Vagina (tissue), 2 donors: Measurements from ENCODE around the gene ACAN. TPM values are rescaled to one million over a fixed set of nuclear protein-coding genes. Genes with fewer than 3 reads are reported as not detected.

Experiments used
- DNase-seq, 2 donors: peaks; one replicate each; pipeline ENCODE4 v3.0.0-alpha.2; 2017; ENCODE audit errors: extremely low spot score in 2 of 2
- H3K27ac ChIP-seq: fragments of 200-600 bp; sonication (generic); one replicate; pipeline ENCODE4 v1.5.1; 2019
- H3K27me3 ChIP-seq: fragments of 200-600 bp; sonication (generic); one replicate; pipeline ENCODE4 v1.5.1; 2019
- H3K36me3 ChIP-seq, 2 donors: fragments of 200-600 bp; sonication (generic); one replicate each; pipeline ENCODE4 v1.5.1; 2017 to 2019
- H3K4me1 ChIP-seq: fragments of 200-600 bp; sonication (generic); one replicate; pipeline ENCODE4 v1.5.1; 2019
- H3K4me3 ChIP-seq, 2 donors: fragments of 200-600 bp; sonication (generic); 1 replicate in 1 of 2; 2 replicates in 1 of 2; pipeline ENCODE4 v1.5.1; 2016 to 2019
- H3K9me3 ChIP-seq: fragments of 200-600 bp; sonication (generic); one replicate; pipeline ENCODE4 v1.5.1; 2019
- POLR2A ChIP-seq, 2 donors: fragments of 450-650 bp; IDR thresholded peaks; one replicate each; pipeline ENCODE4 v1.6.1; 2017; ENCODE audit warnings: antibody characterized with exemption in 2 of 2, mild to moderate bottlenecking in 2 of 2, moderate library complexity in 2 of 2
- POLR2AphosphoS5 ChIP-seq, 2 donors: sonication (generic); formaldehyde crosslinking; IDR thresholded peaks; one replicate each; pipeline ENCODE4 v1.9.0; 2017; ENCODE audit warnings: antibody characterized with exemption in 2 of 2, mild to moderate bottlenecking in 2 of 2, low read depth in 1 of 2; ENCODE audit not compliant: insufficient read depth in 1 of 2
- intact Hi-C: fragments of 100-400 bp; cut with DNase I; formaldehyde crosslinking; loops from one replicate; pipeline ENCODE4 v1.15.1; 2023
- total RNA-seq: library from RNA; depleted of rRNA; stranded (reverse); fragments of >200 nt; gene quantifications from one replicate; pipeline ENCODE4 v1.2.3, GENCODE V29; 2016
- TF ChIP-seq, protein P1 (sequence below), 3 experiments: fragments of 450-650 bp in 2 of 3; fragments of 200-600 bp in 1 of 3; sonication (generic) in 1 of 3; IDR thresholded peaks; one replicate each; pipeline ENCODE4 v1.5.1; 2017 to 2019; ENCODE audit warnings: antibody characterized with exemption in 3 of 3, mild to moderate bottlenecking in 2 of 3, moderate library complexity in 2 of 3

The ACAN gene
- 2.0 TPM for total RNA-seq

DNA sequence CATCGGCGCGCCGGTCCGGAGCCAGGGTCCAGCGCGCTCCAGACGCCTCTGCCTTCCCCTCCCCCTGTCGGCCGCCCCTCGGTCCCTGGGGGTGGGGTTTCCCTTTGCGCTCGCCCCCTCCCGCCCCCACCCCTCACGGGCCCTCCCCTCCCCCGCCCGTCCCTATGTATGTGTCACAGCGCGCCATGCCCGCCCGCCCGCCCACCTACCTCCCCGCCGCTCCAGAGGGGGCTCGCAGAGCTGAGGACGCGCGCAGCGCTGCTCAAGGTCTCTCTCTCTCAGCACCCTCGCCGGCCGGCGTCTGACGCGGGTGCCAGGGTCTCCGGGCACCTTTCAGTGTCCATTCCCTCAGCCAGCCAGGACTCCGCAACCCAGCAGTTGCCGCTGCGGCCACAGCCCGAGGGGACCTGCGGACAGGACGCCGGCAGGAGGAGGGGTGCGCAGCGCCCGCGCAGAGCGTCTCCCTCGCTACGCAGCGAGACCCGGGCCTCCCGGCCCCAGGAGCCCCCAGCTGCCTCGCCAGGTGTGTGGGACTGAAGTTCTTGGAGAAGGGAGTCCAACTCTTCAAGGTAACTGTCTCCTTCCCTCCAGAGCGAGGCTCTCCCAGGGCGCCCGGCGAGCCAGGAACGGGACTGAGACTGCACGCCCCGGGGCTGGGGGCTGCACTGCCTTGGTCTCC, at the start of gene ACAN:
Gene ACAN (plus strand): TSS at position 196 of the 679 bp plus-strand sequence. CDS start 32,771 bp downstream, outside the sequence.
- H3K36me3 ChIP-seq, result no peaks in the 10 kb centered on the region
- no peaks in the 10 kb centered on the region for H3K27me3 ChIP-seq
- TF ChIP-seq, protein P1, sequence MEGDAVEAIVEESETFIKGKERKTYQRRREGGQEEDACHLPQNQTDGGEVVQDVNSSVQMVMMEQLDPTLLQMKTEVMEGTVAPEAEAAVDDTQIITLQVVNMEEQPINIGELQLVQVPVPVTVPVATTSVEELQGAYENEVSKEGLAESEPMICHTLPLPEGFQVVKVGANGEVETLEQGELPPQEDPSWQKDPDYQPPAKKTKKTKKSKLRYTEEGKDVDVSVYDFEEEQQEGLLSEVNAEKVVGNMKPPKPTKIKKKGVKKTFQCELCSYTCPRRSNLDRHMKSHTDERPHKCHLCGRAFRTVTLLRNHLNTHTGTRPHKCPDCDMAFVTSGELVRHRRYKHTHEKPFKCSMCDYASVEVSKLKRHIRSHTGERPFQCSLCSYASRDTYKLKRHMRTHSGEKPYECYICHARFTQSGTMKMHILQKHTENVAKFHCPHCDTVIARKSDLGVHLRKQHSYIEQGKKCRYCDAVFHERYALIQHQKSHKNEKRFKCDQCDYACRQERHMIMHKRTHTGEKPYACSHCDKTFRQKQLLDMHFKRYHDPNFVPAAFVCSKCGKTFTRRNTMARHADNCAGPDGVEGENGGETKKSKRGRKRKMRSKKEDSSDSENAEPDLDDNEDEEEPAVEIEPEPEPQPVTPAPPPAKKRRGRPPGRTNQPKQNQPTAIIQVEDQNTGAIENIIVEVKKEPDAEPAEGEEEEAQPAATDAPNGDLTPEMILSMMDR (IDR thresholded peaks at IDR 0.05), result no peak
- TF ChIP-seq POLR2A (IDR thresholded peaks at IDR 0.05) (no peak), POLR2AphosphoS5 (IDR thresholded peaks at IDR 0.05; ENCODE audit: insufficient read depth in 1 of 2, low read depth in 1 of 2) (no peak)
- no peak within 1 kb of the TSS for H3K27ac ChIP-seq
- intact Hi-C loops, result no loop called here
- H3K4me3 ChIP-seq, result peak within 1 kb of the TSS in 1 of 2 donors; percentile 15
- peaks cover 6% of the 10 kb centered on the region for H3K4me1 ChIP-seq
- no peaks in the 10 kb centered on the region for H3K9me3 ChIP-seq
- no peak for DNase-seq

DNA sequence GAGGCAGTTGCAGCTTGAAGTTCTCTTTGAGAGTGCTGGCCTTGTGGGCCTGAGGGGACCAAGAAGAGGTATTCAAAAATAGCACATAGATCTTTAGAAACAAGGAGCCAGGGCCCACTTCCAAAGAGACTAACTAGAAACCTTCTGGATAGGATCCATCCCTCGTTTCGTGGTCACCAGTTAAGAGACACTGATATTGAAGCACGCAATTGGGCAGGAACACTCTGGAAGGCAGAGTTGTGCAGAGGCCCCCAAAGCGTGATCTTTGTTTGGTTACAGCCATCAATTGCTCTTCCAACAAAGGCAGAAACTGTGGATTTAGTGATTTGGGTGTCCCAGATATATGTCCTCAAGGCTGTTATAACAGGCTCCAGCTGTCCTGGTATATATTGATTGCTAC, 46.7 kb upstream of the ACAN start:
- Histone ChIP-seq H3K4me1 (no peaks in the 10 kb centered on the region), H3K27ac (no peak overlapping the region), H3K36me3 (no peaks in the 10 kb centered on the region), H3K4me3 (no peak overlapping the region), H3K27me3 (no peaks in the 10 kb centered on the region), H3K9me3 (no peaks in the 10 kb centered on the region)
- TF ChIP-seq POLR2A (IDR thresholded peaks at IDR 0.05) (no peak), POLR2AphosphoS5 (IDR thresholded peaks at IDR 0.05; ENCODE audit: insufficient read depth in 1 of 2, low read depth in 1 of 2) (no peak)
- TF ChIP-seq, protein P1 (IDR thresholded peaks at IDR 0.05), result no peak
- DNase-seq, result peak in 1 of 2 donors; percentile 65
- intact Hi-C loops, result no loop called here

DNA sequence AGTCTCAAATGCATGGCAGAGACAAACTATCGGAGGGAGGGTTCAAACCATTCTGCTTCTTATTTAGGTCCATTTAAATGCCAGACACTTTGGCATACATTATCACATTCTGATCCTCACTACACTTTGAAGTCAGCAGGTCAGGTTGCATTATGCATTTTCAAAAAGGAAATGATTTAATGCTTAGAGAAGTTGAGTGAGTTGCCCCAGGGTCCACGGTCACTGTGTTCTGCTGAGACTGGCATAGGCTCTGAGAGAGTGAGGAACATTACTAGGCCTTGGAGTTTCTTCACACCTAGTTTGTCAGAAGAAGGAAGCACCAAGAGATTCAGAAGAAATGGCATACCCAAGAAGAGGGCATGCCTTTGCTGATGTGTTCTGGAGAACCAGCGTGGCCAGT, 46.3 kb upstream of the ACAN start:
- TF ChIP-seq POLR2A (IDR thresholded peaks at IDR 0.05) (no peak), POLR2AphosphoS5 (IDR thresholded peaks at IDR 0.05; ENCODE audit: insufficient read depth in 1 of 2, low read depth in 1 of 2) (no peak)
- TF ChIP-seq, protein P1 (IDR thresholded peaks at IDR 0.05), result no peak
- H3K36me3 ChIP-seq, result no peaks in the 10 kb centered on the region
- H3K4me1 ChIP-seq, result no peaks in the 10 kb centered on the region
- no peak overlapping the region for H3K27ac ChIP-seq
- H3K4me3 ChIP-seq, result no peak overlapping the region
- DNase-seq, result no peak
- intact Hi-C loops, result no loop called here
- H3K9me3 ChIP-seq, result no peaks in the 10 kb centered on the region
- H3K27me3 ChIP-seq, result no peaks in the 10 kb centered on the region

DNA sequence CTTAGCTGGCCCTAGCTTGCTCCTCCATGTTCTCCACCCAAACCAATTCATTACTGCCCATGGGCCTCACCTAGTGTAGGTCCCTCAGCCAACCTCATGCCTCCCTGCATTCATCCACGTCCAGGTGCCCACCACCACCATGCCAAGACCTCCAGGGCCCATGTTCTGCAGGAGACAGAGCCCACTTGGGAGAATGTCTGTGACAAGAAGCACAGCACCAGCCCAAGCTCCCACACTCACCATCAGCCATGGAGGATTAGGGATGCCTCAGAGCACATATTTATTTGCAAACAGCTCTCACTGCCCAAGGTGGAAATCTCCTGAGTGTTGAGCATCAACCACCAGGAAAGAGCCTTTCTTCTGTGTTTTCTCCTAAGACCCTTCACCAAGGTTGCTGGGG, 43.4 kb upstream of the ACAN start:
- intact Hi-C loops, result no loop called here
- peak in 1 of 2 donors; percentile 44 for DNase-seq

DNA sequence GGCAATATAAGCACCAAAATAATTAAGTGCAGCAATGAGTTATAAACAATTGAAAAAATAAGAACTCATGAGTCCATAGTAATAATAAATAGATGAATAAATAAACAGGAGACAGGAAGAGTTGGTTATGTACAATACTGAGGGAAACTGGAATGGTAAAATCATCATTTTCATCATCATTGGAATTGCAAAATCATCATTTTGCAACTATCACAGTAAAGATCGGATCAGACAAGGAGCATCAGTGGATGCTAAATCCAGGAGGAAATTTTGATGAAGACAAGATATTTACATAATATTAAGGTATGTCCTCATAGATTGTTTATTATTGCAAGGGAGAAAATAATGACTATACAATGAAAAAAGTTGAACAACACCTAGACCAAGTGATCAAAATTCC, 38.8 kb upstream of the ACAN start:
- H3K27ac ChIP-seq, result no peak overlapping the region
- no peak overlapping the region for H3K4me3 ChIP-seq
- H3K4me1 ChIP-seq, result no peaks in the 10 kb centered on the region
- H3K36me3 ChIP-seq, result no peaks in the 10 kb centered on the region
- DNase-seq, result no peak
- TF ChIP-seq POLR2AphosphoS5 (IDR thresholded peaks at IDR 0.05; ENCODE audit: insufficient read depth in 1 of 2, low read depth in 1 of 2) (no peak), POLR2A (IDR thresholded peaks at IDR 0.05) (no peak)
- TF ChIP-seq, protein P1 (IDR thresholded peaks at IDR 0.05), result no peak
- intact Hi-C loops, result no loop called here
- no peaks in the 10 kb centered on the region for H3K27me3 ChIP-seq
- H3K9me3 ChIP-seq, result no peaks in the 10 kb centered on the region

More for the DNA sequence above, 43.4 kb upstream of the ACAN start:
- TF ChIP-seq POLR2A (IDR thresholded peaks at IDR 0.05), result no peak
- TF ChIP-seq POLR2AphosphoS5 (IDR thresholded peaks at IDR 0.05; ENCODE audit: insufficient read depth in 1 of 2, low read depth in 1 of 2), result no peak
- no peaks in the 10 kb centered on the region for H3K9me3 ChIP-seq
- no peak overlapping the region for H3K27ac ChIP-seq
- no peak overlapping the region for H3K4me3 ChIP-seq
- H3K27me3 ChIP-seq, result no peaks in the 10 kb centered on the region
- H3K4me1 ChIP-seq, result no peaks in the 10 kb centered on the region
- H3K36me3 ChIP-seq, result no peaks in the 10 kb centered on the region
